Esophagus squamous epithelium (tissue), 4 donors: ENCODE measurements around the gene HBS1L.

Source experiments
- POLR2A ChIP-seq, 4 donors: fragments of 450-650 bp; IDR thresholded peaks; one replicate each; pipeline ENCODE4 v1.6.1; 2017; ENCODE audit warnings: antibody characterized with exemption in 4 of 4, mild to moderate bottlenecking in 4 of 4, moderate library complexity in 3 of 4
- TF ChIP-seq, protein P1 (sequence below), 6 experiments: fragments of 450-650 bp in 4 of 6; fragments of 200-600 bp in 2 of 6; sonication (generic) in 2 of 6; IDR thresholded peaks; one replicate each; pipeline ENCODE4 v1.5.1; 2016 to 2019; ENCODE audit warnings: antibody characterized with exemption in 6 of 6, mild to moderate bottlenecking in 4 of 6, moderate library complexity in 4 of 6

DNA sequence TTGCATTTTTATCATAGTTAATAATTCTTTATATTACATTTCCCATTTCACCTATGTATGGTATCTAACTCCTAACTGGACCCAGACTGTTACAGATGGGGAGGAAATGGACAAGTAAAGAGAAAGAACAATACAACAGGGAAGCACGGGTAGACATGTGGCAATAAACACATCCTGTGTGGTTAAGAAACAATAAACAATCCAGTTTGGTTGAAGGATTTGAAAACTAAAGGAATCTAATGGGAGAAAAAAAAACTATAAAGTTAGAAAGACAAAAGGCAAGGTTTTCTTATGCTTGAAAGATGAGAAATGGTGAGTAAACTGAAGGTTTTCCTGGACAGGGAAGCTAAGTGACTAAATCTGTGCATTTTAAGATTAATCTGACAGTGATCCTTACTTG is 69.8 kb downstream of the HBS1L start:
- TF ChIP-seq, protein P1, sequence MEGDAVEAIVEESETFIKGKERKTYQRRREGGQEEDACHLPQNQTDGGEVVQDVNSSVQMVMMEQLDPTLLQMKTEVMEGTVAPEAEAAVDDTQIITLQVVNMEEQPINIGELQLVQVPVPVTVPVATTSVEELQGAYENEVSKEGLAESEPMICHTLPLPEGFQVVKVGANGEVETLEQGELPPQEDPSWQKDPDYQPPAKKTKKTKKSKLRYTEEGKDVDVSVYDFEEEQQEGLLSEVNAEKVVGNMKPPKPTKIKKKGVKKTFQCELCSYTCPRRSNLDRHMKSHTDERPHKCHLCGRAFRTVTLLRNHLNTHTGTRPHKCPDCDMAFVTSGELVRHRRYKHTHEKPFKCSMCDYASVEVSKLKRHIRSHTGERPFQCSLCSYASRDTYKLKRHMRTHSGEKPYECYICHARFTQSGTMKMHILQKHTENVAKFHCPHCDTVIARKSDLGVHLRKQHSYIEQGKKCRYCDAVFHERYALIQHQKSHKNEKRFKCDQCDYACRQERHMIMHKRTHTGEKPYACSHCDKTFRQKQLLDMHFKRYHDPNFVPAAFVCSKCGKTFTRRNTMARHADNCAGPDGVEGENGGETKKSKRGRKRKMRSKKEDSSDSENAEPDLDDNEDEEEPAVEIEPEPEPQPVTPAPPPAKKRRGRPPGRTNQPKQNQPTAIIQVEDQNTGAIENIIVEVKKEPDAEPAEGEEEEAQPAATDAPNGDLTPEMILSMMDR (IDR thresholded peaks at IDR 0.05), result no peak
- TF ChIP-seq POLR2A (IDR thresholded peaks at IDR 0.05), result no peak
